Testis (tissue), 2 donors: ENCODE measurements around the gene PTPRD.

ENCODE experiments used
- POLR2A ChIP-seq: fragments of 450-650 bp; IDR thresholded peaks from one replicate; pipeline ENCODE4 v1.6.1; 2017; ENCODE audit warnings: antibody characterized with exemption, mild to moderate bottlenecking, moderate library complexity
- TF ChIP-seq, protein P1 (sequence below), 3 experiments: fragments of 450-650 bp in 2 of 3; fragments of 200-600 bp in 1 of 3; sonication (generic) in 1 of 3; IDR thresholded peaks; one replicate each; pipeline ENCODE4 v1.5.1; 2016 to 2019; ENCODE audit warnings: antibody characterized with exemption in 3 of 3, mild to moderate bottlenecking in 2 of 3, moderate library complexity in 1 of 3

DNA sequence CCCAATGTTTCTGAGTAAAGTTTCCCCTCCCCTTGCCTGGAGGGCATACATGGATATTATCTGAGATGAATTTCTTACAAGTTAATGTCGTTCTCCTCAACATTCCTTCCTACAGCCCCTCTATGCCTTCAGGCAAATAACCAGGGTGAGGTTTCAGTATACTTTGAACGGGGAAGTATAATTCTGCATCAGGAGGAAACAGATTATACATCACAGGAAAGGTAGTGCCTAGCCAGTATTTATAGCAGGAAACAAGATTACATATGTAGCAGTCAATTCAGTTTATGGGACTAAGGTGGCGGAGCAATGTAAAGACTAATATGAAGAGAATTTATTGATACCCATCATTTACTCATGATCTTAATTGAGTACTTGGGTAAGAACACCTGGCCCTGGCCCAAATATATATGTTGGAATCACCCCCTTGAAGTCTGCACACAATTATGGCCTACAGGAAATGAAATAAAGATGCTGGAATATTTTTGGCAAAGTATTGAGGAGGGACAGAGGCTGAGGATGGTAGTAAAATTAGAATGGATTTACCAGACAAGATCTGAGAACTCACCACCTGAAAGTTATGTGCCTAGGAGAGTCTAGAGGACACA lies 661.1 kb downstream of the PTPRD start:
- TF ChIP-seq, protein P1, sequence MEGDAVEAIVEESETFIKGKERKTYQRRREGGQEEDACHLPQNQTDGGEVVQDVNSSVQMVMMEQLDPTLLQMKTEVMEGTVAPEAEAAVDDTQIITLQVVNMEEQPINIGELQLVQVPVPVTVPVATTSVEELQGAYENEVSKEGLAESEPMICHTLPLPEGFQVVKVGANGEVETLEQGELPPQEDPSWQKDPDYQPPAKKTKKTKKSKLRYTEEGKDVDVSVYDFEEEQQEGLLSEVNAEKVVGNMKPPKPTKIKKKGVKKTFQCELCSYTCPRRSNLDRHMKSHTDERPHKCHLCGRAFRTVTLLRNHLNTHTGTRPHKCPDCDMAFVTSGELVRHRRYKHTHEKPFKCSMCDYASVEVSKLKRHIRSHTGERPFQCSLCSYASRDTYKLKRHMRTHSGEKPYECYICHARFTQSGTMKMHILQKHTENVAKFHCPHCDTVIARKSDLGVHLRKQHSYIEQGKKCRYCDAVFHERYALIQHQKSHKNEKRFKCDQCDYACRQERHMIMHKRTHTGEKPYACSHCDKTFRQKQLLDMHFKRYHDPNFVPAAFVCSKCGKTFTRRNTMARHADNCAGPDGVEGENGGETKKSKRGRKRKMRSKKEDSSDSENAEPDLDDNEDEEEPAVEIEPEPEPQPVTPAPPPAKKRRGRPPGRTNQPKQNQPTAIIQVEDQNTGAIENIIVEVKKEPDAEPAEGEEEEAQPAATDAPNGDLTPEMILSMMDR (IDR thresholded peaks at IDR 0.05): no peak
- no peak for TF ChIP-seq POLR2A
